Islet precursor cell (in vitro differentiated cells): ENCODE results near the gene DGUOK.
"Not testable (repeated sequence)": the region's sequence is repeated elsewhere in the genome, so short reads cannot be mapped to it uniquely, and the experiment has no call there.

ENCODE experiments used
- DNase-seq: peaks from one replicate; pipeline ENCODE4 v3.0.0-alpha.2; 2018

Gene DGUOK

DNA sequence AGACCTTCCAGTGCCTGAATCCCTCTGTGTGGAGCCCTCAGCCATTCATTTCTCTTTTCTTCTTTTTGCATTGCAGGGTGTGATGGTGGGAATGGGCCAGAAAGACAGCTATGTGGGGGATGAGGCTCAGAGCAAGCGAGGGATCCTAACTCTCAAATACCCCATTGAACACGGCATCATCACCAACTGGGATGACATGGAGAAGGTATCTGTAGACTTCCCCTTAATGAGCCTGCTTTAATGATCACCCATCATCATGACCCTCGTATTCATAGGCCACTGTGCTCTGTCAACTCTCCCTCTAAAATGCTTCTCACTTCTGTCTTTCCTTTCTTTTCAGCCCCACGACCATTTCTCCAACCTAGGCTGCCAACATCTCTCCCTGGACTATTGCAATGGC lies 24.4 kb upstream of the DGUOK start:
- no peak for DNase-seq

GRCh38 chr2:73903313-73903712 lies 23.4 kb upstream of the DGUOK start:
- no peak for DNase-seq

DNA sequence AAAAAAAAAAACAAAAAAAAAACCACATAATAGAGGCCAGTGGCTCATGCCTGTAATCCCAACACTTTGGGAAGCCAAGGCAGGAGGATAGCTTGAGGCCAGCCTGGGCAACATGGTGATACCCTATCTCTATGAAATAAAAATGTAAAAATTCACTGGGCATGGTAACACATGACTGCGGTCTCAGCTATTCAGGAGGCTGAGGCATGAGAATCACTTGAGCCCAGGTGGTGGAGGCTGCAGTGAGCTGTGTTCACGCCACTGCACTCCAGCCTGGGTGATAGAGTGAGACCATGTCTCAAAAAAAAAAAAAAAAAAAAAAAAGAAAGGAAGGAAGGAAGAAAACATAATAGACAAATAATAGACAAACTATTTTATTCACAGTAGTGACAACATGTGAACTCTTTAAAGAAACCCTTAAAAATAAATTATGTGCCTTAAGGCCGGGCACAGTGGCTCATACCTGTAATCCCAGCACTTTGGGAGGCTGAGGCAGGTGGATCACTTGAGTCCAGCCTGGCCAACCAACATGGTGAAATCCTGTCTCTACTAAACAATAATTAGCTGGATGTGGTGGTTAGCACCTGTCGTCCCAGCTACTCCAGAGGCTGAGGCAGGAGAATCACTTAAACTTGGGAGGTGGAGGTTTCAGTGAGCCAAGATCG lies 22.6 kb upstream of the DGUOK start:
- DNase-seq, result not testable (repeated sequence)

- no peak for DNase-seq
These were observed 21.7 kb upstream of the DGUOK start for GRCh38 chr2:73904952-73905351.

- no peak for DNase-seq
These were observed 19.7 kb upstream of the DGUOK start for GRCh38 chr2:73906847-73907505.

DNA sequence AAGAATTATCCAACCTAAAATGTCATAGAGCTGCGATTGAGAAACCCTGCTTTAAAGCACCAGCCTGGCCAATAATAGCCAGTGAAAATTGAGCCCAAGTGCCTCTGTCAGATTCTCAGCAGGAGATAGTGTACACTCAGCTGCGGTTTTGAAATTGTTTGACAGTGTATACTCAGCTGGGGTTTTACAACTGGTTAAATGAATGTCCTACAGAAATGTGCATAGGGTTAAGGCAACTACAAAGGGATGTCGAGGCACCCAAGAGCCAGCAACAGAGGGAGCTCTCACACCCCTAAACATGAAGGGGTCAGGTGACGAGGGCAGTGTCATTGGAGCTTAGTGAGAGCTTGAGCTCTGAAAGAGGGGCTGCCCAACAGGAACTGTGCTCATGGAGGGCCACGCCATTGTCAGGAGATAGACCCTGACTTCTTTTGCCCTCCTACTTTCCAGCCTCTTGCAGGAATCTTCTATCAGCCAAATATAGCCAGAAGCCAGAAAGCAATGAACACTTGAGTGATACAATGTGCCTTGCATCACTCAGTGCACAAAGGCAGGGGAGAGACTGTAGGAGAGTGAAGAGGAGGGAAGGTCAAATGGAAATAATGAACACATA lies 18.7 kb upstream of the DGUOK start:
- no peak for DNase-seq

GRCh38 chr2:73908689-73909652 lies 17.7 kb upstream of the DGUOK start:
- no peak for DNase-seq

DNA sequence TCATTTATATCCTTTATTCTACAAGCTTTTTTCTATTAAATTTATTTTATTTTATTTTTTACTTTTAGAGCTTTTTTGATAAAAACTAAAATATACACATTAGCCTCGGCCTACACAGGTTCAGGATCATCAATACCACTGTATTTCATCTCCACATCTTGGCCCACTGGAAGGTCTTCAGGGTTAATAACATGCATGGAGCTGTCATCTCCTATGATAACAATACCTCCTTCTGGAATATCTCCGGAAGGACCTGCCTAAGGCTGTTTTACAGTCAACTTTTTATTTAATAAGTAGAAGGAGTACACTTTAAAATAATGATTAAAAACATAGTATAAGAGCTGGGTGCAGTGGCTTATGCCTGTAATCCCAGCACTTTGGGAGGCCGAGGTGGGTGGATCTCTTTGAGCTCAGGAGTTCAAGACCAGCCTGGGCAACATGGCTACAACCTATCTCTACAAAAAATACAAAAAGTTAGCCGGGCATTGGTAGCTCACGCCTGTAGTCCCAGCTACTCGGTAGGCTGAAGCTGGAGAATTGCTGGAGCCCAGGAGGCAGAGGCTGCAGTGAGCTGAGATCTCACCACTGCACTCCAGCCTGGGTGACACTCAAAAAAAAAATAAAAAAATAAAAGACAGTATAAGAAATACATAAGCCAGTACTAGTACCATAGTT lies 15.7 kb upstream of the DGUOK start:
- DNase-seq, result no peak

DNA sequence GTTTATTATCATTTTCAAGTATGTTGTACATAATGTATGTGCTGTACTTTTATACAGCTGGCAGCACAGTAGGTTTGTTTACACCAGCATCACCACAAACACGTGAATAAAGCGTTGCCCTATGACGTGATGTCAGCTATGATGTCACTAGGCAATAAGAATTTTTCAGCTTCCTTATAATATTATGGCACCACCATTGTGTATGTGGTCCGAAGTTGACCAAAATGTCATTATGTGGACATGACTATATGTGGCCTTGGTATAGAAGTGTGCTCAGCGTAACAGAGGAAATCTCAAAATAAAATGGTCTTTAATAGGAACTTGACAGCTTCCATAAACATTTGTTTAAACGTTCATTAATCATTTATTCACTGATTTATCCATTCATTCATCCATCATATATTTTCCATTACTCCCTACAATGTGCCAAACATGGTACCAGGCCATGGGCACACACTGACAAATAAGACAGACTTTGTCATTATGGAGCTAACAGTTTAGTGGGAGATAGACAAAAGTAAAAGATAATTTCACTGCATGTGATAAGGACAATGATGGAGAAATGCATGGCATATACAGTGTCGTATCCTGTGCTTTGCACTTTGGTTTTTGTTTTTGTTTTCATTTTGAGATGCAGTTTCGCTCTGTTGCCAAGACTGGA lies 15.0 kb upstream of the DGUOK start:
- DNase-seq, result no peak

DNA sequence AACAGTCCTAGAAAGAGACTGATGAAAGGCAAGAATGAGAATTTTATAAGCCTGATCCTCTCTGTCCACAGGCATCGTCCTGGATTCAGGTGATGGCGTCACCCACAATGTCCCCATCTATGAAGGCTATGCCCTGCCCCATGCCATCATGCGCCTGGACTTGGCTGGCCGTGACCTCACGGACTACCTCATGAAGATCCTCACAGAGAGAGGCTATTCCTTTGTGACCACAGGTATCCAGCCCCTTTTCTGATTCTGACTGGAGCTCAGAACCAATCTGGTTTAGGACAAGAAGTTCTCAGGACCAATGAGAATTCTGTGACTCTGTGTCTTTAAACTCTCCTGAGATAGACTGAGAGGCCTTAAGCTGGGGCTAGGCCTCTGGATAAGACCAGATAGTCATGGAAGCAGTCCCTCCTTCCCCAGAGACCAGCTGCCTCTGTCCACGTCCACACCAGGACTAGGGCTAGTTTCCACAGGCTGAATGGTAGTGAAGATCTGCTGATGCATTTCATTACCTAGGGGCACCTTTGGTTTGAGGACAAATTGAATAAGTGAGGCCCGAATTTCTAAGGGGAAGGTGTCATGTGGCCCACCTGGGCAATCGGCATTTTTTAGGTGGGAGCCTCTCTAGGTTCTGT lies 13.1 kb upstream of the DGUOK start:
- DNase-seq, result peak; percentile 21

- DNase-seq, result no peak
These were observed 12.0 kb upstream of the DGUOK start for GRCh38 chr2:73914667-73915066.

GRCh38 chr2:73915437-73915993 lies 11.2 kb upstream of the DGUOK start:
- no peak for DNase-seq

DNA sequence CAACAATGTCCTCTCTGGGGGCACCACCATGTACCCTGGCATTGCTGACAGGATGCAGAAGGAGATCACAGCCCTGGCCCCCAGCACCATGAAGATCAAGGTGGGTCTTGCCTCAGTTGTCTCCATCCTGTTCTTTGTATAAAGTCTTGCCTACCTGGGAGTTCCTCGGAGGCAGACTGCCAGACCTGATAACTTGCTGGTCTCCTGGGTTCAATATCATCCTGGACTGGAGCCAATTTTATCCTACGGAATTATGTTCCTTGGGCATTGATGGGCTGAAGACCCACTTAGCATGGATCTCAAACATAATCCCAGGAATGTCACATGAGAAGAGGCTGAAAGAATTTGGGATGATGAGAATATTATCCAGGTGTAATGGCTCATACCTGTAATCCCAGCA lies 10.0 kb upstream of the DGUOK start:
- no peak for DNase-seq

DNA sequence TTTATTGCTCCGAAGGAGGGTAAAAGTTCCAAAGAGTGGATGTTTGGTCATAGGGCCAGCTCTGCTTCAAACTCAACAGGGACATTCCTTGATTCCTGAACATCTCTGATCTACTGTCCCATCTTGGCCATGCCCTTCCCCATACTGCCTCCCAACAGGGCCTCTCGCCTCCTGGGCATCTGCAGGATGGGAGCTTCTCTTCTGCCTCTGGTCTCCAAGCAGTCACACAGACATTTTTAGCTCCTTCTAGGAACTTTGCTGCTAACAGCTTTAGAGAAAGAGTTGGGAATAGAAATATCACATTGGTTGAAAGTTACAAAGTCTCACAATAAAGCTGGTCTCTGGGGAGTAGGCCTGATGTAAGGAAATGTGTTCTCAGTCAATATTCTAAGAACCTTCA lies 9.4 kb upstream of the DGUOK start:
- DNase-seq, result no peak

GRCh38 chr2:73917696-73918207 lies 8.9 kb upstream of the DGUOK start:
- no peak for DNase-seq

DNA sequence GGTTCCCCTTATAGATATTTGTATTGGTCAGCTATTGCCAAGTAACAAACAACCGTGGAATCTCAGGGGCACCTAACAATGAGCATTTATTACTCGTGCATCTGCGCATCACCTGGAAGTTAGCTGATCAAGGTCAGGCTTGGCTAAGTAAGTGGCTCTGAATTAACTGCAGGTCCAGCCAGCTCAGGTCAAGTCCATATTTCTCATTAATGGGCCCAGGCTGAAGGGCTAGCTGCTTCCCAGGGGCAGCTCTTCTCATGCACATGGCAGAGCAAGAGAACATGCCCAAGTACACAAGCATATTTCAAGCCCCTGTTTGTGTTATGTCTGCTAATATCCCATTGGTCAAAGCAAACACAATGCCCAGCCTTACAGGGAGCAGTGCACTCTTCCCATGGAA lies 7.8 kb upstream of the DGUOK start:
- no peak for DNase-seq

DNA sequence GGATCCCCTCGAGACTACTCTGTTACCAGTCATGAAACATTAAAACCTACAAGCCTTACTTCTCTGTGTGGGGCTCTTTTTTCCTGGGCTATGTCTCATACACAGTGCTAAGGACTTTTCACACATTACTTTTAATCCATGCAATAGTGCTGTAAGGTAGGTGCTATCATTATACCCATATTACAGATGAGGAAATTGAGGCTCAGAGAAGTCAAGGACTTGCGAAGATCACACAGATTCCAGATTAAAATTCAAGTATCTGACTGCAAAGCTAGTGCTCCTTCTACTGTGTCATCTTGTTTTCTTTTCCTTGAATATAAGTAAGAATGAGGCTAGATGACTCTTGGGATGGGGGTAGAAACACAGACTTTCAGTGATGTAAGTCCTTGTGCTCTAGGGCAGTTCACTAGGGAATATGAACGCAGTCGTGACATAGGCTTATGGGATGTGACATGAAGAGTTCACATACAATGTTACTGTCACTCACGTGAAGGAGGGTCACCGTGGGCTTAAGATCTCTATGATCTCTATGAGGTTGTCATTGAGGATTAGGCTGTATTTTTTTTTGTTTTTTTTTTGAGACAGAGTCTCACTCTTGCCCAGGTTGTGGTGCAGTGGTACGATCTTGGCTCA lies 7.0 kb upstream of the DGUOK start:
- DNase-seq, result no peak

DNA sequence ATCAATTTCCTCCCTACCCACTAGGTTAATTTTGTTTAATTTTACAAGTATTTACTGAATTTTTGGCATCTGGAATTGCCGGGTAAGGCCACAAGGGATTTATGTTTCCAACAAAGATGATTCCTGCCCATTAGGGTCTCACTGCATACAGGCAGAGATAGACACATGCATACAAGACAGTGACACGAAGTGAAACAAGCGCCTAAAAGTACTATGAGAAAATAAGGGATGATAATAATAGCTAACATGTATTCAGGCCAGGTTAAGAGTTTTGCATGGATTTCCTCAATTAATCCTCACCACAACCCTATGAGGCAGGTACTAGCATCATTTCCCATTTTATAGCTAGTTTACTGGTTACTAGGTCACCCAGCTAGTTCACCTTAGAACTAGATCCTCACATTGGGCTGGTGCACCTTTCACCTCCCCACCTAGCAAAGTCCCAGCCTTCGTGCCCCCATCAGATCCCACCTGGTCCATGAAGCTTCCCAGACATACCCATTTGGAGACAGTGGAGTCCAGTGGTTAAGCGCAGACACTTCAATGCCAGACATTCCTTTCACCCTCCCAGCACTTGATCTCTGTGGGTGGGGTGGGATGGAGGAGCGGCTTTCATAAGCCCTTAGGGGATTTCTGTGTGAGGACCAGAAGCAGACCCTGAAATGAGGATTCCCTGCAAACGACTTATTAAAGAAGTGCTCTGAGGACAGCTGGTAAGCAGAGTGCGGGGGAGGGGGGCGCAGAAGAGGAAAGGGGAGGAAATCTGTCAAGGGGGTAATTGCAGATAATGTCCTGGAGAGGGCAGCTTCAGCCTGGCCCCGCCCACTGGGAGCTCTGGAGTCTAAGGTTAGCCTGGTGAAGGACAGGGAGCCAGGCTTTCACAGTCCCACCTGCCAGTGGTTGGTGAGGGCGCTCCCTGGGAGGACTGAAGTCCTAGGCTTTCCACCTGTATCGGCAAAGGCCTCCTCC lies 5.8 kb upstream of the DGUOK start:
- peak; percentile 90 for DNase-seq

- DNase-seq, result no peak
These were observed 5.1 kb upstream of the DGUOK start for GRCh38 chr2:73921581-73921980.
